CD14-positive monocyte (primary cell): ENCODE results near the gene CDC42BPG. TPM values are rescaled to one million over a fixed set of nuclear protein-coding genes. Genes with fewer than 3 reads are reported as not detected.

ENCODE experiments used
- DNase-seq, 3 donors: peaks; one replicate each; pipeline ENCODE4 v3.0.0-alpha.2; 2011 to 2022
- H2AFZ ChIP-seq: 2 replicates; pipeline ENCODE4 v1.6.0; 2012; ENCODE audit warnings: mild to moderate bottlenecking, low read depth, low read length, inconsistent platforms; ENCODE audit not compliant: insufficient read depth, poor library complexity, severe bottlenecking
- H3K27ac ChIP-seq, 2 donors: 1 replicate in 1 of 2; 2 replicates in 1 of 2; pipeline ENCODE4 v1.5.1; 2012 to 2013; ENCODE audit warnings: low read length in 2 of 2, control low read depth in 1 of 2, inconsistent platforms in 1 of 2, low read depth in 1 of 2, mild to moderate bottlenecking in 1 of 2
- H3K27me3 ChIP-seq, 2 donors: one replicate each; pipeline versions ENCODE4 v1.6.0 to v1.6.1; 2011 to 2013; ENCODE audit warnings: low read length in 2 of 2; ENCODE audit not compliant: control insufficient read depth in 2 of 2, insufficient read depth in 2 of 2
- H3K36me3 ChIP-seq, 2 donors: replicated peaks in 1 of 2; 1 replicate in 1 of 2; 2 replicates in 1 of 2; pipeline versions ENCODE4 v1.5.1 to v1.6.1; 2012 to 2013; ENCODE audit warnings: low read length in 2 of 2, control low read depth in 1 of 2, inconsistent platforms in 1 of 2, mild to moderate bottlenecking in 1 of 2; ENCODE audit not compliant: insufficient read depth in 2 of 2, control insufficient read depth in 1 of 2
- H3K4me1 ChIP-seq, 2 donors: 1 replicate in 1 of 2; 2 replicates in 1 of 2; pipeline versions ENCODE4 v1.5.1 to v1.6.1; 2012 to 2013; ENCODE audit warnings: low read length in 2 of 2, control low read depth in 1 of 2, inconsistent platforms in 1 of 2, mild to moderate bottlenecking in 1 of 2, moderate library complexity in 1 of 2; ENCODE audit not compliant: insufficient read depth in 2 of 2, control insufficient read depth in 1 of 2
- H3K4me2 ChIP-seq: replicated peaks from 2 replicates; pipeline ENCODE3; 2012; ENCODE audit warnings: low read length, moderate library complexity, mild to moderate bottlenecking; ENCODE audit not compliant: poor library complexity, severe bottlenecking; ENCODE audit errors: extremely low read depth
- H3K4me3 ChIP-seq, 3 experiments: fragments of 200-600 bp in 1 of 3; sonication (generic) in 1 of 3; replicated peaks in 1 of 3; 1 replicate in 2 of 3; 2 replicates in 1 of 3; pipeline ENCODE4 v1.5.1; 2011 to 2013; ENCODE audit warnings: low read length in 3 of 3, mild to moderate bottlenecking in 3 of 3, control low read depth in 2 of 3, low read depth in 2 of 3, inconsistent platforms in 1 of 3, moderate library complexity in 1 of 3
- H3K79me2 ChIP-seq: 2 replicates; pipeline ENCODE4 v1.6.0; 2012; ENCODE audit warnings: mild to moderate bottlenecking, control low read depth, inconsistent platforms, low read length, moderate library complexity; ENCODE audit not compliant: insufficient read depth
- H3K9ac ChIP-seq: 2 replicates; pipeline ENCODE4 v1.6.0; 2017; ENCODE audit warnings: low read length, mild to moderate bottlenecking; ENCODE audit not compliant: insufficient read depth, poor library complexity, severe bottlenecking
- H3K9me3 ChIP-seq, 2 donors: replicated peaks in 1 of 2; 1 replicate in 1 of 2; 2 replicates in 1 of 2; pipeline versions ENCODE4 v1.5.1 to v1.6.1; 2012 to 2013; ENCODE audit warnings: low read length in 2 of 2, control low read depth in 1 of 2; ENCODE audit not compliant: control insufficient read depth in 1 of 2, insufficient read depth in 1 of 2
- H4K20me1 ChIP-seq: 2 replicates; pipeline ENCODE4 v1.6.0; 2012; ENCODE audit warnings: mild to moderate bottlenecking, low read length, control low read depth, moderate library complexity; ENCODE audit not compliant: insufficient read depth
- H3K27ac Mint-ChIP-seq, 7 donors: one replicate each; pipeline ENCODE4 v1.8.0; 2020; ENCODE audit warnings: mild to moderate bottlenecking in 7 of 7, mixed read lengths in 7 of 7, moderate library complexity in 6 of 7, inconsistent platforms in 2 of 7
- H3K27me3 Mint-ChIP-seq, 3 donors: one replicate each; pipeline ENCODE4 v1.8.0; 2021 to 2022; ENCODE audit warnings: low read depth in 3 of 3, mild to moderate bottlenecking in 3 of 3, mixed read lengths in 3 of 3, moderate library complexity in 3 of 3, inconsistent platforms in 1 of 3
- H3K36me3 Mint-ChIP-seq, 2 donors: one replicate each; pipeline ENCODE4 v1.8.0; 2020; ENCODE audit warnings: mixed read lengths in 2 of 2, inconsistent platforms in 1 of 2, mild to moderate bottlenecking in 1 of 2
- H3K4me1 Mint-ChIP-seq: one replicate; pipeline ENCODE4 v1.8.0; 2020; ENCODE audit warnings: mild to moderate bottlenecking, mixed read lengths
- H3K4me3 Mint-ChIP-seq, 2 donors: one replicate each; pipeline ENCODE4 v1.8.0; 2020; ENCODE audit warnings: mild to moderate bottlenecking in 2 of 2, mixed read lengths in 2 of 2, moderate library complexity in 1 of 2
- H3K9me3 Mint-ChIP-seq, 7 donors: one replicate each; pipeline ENCODE4 v1.8.0; 2020 to 2022; ENCODE audit warnings: mixed read lengths in 7 of 7, mild to moderate bottlenecking in 6 of 7, moderate library complexity in 6 of 7, inconsistent platforms in 2 of 7
- CTCF ChIP-seq: fragments of 200-600 bp; IDR thresholded peaks from one replicate; pipeline ENCODE4 v1.8.0; 2022; ENCODE audit warnings: antibody characterized with exemption, mild to moderate bottlenecking
- WGBS: methylation state at CpG from one replicate; pipeline ENCODE4 v1.1.5; 2013; ENCODE audit warnings: missing lambda C conversion rate; ENCODE audit not compliant: insufficient coverage; 5-methylcytosine and 5-hydroxymethylcytosine counted together
- intact Hi-C, 2 donors: fragments of 100-400 bp; cut with micrococcal nuclease; formaldehyde crosslinking; loops; one replicate each; pipeline versions ENCODE4 v1.15.0 to v1.15.1; 2023
- polyA plus RNA-seq, 3 donors: library from polyadenylated mRNA; depleted of rRNA in 1 of 3; unstranded in 2 of 3; stranded (reverse) in 1 of 3; fragments of 300-500 nt in 2 of 3; fragments of >200 nt in 1 of 3; fragmentation: Illumina TruSeq in 2 of 3; gene quantifications; 1 replicate in 2 of 3; 2 replicates in 1 of 3; pipeline ENCODE4 v1.2.3, GENCODE V29; 2012 to 2021

CDC42BPG gene
- polyA plus RNA-seq, 3 donors: 0.23 TPM; not detected in 2

GRCh38 chr11:64793271-64794160 is 50.9 kb downstream of the CDC42BPG start:
- Histone ChIP-seq H3K4me1 (no peaks in the 10 kb centered on the region), H3K79me2 (no peaks in the 10 kb centered on the region), H3K27me3 (no peaks in the 10 kb centered on the region), H3K36me3 (peaks cover 61% of the 10 kb centered on the region in 2 donors), H3K9me3 (no peaks in the 10 kb centered on the region), H3K4me2 (no peak overlapping the region), H3K27ac (no peak overlapping the region), H2AFZ (no peak overlapping the region), H4K20me1 (peaks cover 5% of the 10 kb centered on the region), H3K9ac (no peak overlapping the region), H3K4me3 (no peak overlapping the region)
- Mint-ChIP-seq H3K27me3 (peaks cover 0 to 2% (median 1%) of the 10 kb centered on the region in 3 donors), H3K4me1 (peaks cover 8% of the 10 kb centered on the region), H3K4me3 (no peak overlapping the region), H3K9me3 (peaks cover 0 to 3% (median 0%) of the 10 kb centered on the region in 7 donors), H3K36me3 (peaks cover 59 to 80% of the 10 kb centered on the region in 2 donors), H3K27ac (peak overlapping the region in 3 of 7 donors; percentile 30 to 56 (median 37))
- no peak for DNase-seq
- TF ChIP-seq CTCF: no peak
- 50% methylated on average over 7 of the region's 11 CpGs for WGBS
- intact Hi-C loops: no loop called here

GRCh38 chr11:64792482-64792881 is 52.0 kb downstream of the CDC42BPG start:
- H3K27me3 Mint-ChIP-seq: peaks cover 0 to 2% (median 1%) of the 10 kb centered on the region in 3 donors
- WGBS: no CpG with 5 or more reads among the region's 4 CpGs
- Histone ChIP-seq H3K36me3 (peaks cover 63 to 64% of the 10 kb centered on the region in 2 donors), H4K20me1 (peaks cover 5% of the 10 kb centered on the region), H3K4me1 (no peaks in the 10 kb centered on the region), H3K4me3 (no peak overlapping the region), H3K9ac (no peak overlapping the region), H3K27ac (no peak overlapping the region), H3K4me2 (no peak overlapping the region), H3K27me3 (no peaks in the 10 kb centered on the region), H3K9me3 (no peaks in the 10 kb centered on the region), H3K79me2 (no peaks in the 10 kb centered on the region), H2AFZ (no peak overlapping the region)
- no peak overlapping the region for H3K27ac Mint-ChIP-seq
- peaks cover 59 to 74% of the 10 kb centered on the region in 2 donors for H3K36me3 Mint-ChIP-seq
- TF ChIP-seq CTCF: no peak
- no peak overlapping the region for H3K4me3 Mint-ChIP-seq
- intact Hi-C loops: no loop called here
- H3K9me3 Mint-ChIP-seq: no peaks in the 10 kb centered on the region
- peaks cover 8% of the 10 kb centered on the region for H3K4me1 Mint-ChIP-seq
- no peak for DNase-seq
